GM21825 (cell line): ENCODE data around the gene HTR5A.
"Not testable (repeated sequence)": the region's sequence is repeated elsewhere in the genome, so short reads cannot be mapped to it uniquely, and the experiment has no call there.

ENCODE experiments used
- ATAC-seq: cut with Tn5 transposase; IDR thresholded peaks from one replicate; pipeline ENCODE4 v1.9.1; 2021; ENCODE audit warnings: mild to moderate bottlenecking, moderate library complexity; ENCODE audit not compliant: unreplicated experiment

The HTR5A gene

DNA sequence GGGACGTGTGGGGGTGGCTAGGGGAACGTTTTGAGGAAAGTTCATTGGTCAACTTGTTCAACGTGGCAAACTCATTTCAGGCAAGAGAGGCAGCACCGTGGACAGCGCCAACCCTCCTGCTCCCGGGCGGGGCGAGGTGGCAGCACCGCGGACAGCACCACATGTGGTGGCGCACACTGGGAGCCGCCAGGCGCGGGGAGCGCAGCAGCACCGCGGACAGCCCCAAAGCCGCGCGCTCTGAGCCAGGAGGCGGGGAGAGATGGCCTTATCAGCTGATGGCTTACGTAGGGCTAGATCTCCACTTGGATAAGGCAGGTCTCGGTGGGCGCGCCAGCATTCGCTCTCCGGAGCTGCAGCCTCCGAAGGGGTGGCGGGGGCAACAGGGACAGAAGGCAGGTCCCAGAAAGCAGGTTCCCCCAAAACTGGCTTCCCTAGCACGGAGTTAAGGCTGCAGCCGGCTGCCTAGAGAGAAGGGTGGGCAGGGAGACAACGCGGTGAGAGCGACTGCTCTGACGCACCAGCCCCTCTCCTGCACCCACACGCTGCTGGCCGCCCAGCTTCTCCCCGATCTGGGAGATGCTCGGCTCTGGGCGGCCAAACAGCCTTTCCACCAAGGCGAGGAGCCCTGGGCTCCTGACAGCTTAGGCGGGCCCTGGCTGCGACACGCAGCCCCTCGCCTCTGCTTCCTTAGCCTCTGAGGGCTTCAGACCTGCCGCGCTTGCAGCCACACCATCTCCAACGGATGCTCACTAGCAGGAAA lies at the start of gene HTR5A:
Gene HTR5A, plus strand, starts transcription at position 333 of the 760 bp plus-strand sequence. CDS start 576 bp downstream, outside the sequence.
- peak; percentile 96 for ATAC-seq

DNA sequence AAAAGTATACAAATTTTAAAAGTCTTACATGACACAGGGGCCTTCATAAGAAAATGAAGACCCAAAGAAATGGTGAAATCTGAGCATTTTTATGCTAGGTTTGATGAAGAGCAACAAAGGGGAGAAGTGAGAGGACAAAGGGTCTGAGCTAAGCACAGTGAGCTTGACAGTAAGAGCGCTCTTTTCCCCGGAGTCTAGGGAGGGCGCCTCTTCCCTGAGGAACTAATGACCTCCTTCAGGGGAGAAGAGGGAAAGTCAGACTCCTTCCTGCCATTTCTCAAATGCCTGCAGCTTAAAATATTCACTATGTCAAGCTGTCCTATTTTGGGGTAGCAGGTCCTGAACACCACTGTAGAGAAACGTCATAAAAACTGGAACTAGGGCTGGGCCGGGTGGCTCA lies 49.1 kb upstream of the HTR5A start:
- no peak for ATAC-seq

DNA sequence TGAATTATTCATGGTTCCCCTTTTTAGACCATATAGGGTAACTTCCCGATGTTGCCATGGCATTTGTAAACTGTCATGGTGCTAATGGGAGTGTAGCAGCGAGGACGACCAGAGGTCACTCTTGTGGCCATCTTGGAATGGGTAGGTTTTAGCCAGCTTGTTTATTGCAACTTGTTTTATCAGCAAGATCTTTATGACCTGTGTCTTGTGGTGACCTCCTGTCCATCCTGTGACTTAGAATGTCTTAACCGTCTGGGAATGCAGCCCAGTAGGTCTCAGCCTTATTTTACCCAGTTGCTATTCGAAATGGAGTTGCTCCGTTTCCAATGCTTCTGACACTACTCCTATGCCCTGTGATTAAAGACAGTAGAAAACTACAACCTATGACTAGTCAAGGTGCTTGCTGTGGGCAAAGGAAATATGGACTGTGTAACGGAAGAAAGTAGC lies 48.4 kb upstream of the HTR5A start:
- ATAC-seq = no peak

DNA sequence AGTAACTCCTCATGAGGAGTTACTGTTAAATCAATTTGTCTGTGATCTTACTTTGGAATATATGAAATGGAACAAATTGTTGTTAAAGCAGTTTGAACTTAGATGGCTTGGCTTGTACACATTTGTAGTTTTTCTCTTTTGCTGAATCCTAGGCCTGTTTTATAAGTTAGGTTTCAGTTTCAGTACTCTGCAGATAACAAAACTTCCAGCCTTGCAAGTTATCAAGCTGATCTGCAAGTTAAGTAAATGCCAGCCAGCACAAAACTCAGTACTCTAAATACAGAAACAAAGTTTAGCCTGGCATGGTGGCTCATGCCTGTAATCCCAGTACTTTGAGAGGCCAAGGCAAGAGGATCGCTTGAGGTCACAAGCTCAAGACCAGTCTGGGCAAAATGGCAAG lies 42.2 kb upstream of the HTR5A start:
- no peak for ATAC-seq

DNA sequence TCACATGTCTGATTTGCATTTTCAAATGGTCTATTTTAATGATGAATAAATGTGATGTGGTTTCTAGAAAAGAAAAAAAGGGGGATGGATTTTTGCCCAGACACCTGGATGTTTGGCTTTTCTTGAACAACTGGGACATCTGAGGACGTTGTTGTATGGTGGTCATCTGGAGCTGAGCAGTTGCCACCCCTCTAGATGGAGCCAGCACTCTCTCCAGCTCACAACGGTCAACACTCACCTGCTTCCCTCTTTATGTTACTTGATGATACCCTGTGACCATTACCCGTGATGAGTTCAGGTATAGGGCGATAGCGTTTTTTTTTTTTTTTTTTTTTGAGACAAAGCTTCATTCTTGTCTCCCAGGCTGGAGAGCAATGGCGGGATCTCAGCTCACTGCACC lies 37.1 kb upstream of the HTR5A start:
- ATAC-seq = no peak

DNA sequence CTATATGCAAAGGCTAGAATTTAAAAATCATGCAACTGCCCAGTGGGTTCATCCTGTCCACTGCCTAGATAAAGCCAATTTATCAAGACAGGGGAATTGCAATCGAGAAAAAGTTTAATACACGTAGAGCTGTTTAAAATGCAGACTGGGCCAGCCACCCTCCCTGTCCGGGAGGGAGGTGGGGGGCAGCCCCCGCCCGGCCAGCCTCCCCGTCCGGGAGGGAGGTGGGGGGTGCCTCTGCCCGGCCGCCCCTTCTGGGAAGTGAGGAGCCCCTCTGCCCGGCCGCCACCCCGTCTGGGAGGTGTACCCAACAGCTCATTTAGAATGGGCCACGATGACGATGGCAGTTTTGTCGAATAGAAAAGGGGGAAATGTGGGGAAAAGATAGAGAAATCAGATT lies 35.6 kb upstream of the HTR5A start:
- not testable (repeated sequence) for ATAC-seq

DNA sequence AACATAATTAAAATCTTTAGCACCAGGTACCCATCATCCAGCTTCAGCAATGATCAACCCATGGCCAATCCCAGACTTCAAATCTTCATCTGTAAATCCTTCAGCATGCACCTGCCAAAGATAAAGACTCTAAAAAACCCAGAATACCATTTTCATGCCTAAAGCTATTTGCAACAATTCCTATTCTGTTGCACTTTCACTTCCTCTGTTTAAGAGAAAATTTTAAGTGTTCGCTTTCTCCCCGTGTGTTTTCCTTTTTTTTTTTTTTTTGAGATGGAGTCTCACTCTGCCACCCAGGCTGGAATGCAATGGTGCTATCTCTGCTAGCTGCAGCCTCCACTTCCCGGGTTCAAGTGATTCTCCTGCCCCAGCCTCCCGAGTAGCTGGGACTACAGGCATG lies 31.8 kb upstream of the HTR5A start:
- ATAC-seq = no peak

DNA sequence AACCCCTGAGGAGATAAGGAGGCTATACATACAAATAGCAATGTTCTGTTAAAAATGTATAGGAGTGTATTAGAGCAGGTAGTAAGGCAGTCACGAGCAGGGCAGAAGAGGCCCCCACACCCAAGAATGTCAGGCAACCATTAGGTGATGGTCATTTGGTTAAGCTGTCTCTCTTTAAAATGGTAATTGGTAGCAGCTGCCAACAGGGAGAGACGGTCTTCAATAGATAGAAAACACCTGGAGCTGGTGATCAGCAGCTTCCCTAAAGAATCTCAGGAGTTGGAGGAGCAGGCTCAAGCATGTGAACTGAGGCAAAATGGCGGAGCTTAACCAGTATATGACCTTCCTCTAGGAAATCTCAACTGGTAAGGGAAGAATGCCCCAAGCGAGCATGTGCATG lies 26.4 kb upstream of the HTR5A start:
- ATAC-seq = no peak

DNA sequence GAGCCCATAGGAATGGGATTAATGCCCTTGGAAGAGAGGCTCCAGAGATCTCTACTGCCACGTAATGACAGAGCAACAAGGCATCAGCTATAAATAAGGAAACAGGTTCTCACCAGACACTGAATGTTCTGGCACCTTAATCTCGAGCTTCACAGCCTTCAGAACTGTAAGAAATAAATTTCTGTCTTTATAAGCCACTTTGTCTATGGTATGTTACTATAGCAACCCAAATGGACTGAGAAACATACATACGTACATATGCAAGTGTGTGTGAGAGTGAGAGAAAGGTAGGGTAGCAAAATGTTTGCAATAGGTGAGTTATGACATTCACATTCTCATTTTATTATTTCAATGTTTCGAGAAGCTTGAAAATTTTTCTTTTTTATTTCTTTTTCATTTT lies 22.1 kb upstream of the HTR5A start:
- no peak for ATAC-seq

DNA sequence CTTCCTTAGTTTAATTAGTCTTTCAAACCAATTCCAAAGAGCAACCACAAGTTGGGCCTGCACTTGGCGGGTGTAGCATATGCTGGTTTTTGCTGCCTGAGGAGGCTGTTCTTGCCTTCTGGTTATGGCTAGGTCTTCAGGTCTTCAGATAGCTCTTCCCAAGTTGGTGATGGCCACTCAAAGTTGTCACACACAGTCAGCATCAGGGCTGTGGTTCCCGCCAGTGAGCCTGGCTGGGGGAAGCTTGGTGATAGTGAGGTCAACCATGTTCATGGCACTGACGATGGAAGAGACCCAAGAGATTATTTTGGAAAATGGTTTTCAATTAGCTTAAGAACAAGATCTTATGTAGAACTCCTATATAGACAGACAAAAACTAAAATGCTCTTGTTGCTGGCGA lies 18.8 kb upstream of the HTR5A start:
- no peak for ATAC-seq

DNA sequence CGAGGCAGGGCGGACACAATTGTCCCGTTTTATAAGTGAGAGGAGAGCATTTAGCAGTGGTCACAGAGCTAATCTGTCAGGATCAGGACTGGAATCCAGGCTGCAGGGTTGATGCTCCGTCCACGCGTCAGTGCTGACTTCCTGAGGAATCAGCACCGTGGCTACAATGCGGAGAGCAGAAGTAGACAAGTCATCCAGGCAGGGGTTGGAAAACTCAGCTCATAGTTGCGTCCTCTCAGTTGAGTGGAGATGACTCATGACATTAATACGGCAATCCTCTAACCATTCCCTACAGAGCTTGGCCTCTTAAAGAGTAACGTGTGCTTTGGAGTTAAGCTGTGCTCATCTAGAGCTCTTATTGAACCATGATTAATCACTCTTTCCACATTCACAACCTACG lies 17.1 kb upstream of the HTR5A start:
- no peak for ATAC-seq

DNA sequence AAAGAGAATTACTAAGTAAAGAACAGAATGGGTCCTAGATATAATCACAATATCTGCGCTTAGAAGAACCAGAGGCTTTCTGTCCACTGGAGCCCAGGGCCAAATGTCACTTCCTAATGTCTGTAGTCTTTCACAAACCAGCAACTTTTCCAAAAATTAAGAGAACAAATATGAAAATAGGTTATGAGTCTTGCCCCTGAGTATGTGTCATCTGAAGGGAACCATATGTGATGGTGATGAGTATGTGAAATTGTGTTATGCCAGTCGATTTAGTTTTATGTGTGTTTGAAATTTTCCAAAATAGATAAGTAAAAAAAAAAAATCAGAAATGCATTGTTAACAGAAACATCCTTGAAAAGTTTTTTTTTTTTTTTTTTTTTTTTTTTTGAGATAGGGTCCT lies 15.4 kb upstream of the HTR5A start:
- ATAC-seq = no peak

DNA sequence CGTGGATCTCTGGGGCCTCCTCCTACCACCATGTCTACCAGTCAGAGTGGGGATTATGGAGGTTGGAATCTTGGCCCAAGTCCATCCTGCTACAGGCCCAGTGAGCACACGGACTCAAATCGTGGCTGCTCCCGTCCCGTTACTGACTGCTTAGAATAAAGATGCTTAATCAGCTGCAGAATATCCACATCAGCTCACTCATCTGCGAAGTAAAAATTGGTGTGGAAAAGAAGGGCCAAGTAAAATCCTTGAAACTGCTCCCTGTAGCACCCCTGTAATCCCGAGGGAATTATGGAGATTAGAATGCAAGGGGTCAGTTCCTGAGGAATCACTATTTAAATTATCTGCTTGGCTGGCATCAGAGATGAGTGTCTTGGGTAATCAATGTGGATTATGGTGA lies 13.0 kb upstream of the HTR5A start:
- ATAC-seq = no peak

DNA sequence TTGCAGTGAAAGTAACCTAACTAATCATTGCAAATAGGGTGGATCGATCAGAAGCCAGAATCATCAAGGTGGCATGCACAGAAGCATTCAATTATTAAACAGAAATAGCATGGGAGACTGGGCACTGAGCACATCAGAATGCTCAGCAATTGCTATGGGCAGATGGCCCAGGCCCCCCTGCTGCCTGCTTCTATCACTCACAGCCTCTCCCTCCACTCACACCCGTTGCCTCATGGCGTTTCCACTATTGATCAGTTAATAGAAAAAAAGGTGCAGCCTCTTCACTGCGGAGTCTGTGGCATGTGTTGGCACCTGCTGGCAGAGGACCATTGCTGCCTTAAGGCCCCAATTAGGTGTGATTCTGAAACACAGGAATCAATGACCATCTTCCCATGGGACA lies 11.2 kb upstream of the HTR5A start:
- no peak for ATAC-seq

DNA sequence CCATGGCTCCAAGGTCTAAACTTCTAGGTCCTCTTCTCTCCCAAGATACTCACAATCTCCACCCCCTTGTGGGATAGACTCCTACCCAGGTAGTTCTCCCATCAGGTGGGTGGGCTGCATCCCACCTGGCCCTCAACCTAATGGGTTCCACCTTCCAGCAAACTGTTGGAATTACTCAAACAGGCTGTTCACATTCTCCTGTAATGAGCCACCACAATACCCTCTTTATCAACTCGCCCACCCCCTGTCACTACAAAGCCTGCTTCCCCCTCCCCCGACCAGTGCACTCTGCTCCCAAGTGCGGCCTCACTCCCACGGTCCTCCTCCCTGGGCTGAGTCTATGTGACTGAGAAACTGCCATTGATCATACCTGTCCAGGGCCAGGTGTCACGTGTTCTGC lies 10.4 kb upstream of the HTR5A start:
- ATAC-seq = no peak

DNA sequence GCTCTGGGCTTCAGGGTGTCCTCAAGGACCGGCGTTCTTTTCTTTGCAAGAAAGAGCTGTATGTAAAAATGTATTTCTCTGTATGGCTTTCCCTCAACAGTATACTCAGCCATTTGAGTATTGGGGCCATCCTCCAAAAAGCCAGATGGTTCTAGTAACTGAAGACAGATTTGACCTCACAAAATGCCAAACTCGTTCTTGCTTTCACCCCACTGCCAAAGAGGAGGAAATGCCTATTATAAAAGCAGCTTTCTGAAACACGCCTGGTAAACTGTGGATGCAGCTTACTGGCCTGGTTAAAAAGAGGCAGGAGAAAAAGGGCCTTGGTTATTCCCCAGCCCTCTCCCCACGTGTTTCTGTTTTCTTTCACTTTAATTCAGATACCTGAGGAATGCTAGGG lies 7.7 kb upstream of the HTR5A start:
- ATAC-seq = no peak

DNA sequence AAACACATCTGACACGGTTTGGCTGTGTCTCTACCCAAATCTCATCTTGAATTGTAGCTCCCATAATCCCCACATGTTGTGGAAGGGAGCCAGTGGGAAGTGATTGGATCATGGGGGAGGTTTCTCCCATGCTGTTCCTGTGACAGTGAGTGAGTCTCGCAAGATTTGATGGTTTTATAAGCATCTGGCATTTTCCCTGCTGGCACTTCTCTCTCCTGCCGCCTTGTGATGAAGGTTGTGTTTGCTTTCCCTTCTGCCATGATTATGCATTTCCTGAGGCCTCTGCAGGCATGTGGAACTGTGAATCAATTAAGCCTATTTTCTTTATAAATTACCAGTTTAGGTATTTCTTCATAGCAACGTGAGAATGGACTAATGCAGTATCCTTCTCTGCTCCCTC lies 5.9 kb upstream of the HTR5A start:
- ATAC-seq = no peak

DNA sequence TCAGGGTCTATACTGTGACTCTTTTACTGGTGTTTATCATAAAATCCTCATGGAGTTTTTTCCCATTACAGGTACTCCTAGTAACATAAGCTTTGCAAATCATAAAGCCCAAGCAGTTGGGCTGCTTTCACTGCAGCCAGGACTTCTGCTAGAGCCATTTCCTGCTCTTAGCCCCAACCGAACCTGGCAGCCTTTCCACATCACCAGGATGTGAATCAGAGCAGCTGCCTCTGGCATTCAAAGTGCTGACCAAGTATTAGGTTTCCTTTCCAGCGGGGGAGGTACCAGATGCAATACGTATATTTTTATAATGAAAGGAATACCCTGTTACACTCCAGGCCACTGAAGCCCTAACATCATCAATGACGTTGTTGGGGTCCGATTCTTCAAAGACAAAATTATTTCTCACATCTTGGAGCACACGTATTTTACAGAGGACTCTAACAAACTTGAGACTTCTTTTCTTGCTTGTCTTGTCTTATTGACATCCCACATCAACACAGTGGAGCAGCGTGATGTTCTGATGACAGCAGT lies 3.6 kb upstream of the HTR5A start:
- no peak for ATAC-seq

DNA sequence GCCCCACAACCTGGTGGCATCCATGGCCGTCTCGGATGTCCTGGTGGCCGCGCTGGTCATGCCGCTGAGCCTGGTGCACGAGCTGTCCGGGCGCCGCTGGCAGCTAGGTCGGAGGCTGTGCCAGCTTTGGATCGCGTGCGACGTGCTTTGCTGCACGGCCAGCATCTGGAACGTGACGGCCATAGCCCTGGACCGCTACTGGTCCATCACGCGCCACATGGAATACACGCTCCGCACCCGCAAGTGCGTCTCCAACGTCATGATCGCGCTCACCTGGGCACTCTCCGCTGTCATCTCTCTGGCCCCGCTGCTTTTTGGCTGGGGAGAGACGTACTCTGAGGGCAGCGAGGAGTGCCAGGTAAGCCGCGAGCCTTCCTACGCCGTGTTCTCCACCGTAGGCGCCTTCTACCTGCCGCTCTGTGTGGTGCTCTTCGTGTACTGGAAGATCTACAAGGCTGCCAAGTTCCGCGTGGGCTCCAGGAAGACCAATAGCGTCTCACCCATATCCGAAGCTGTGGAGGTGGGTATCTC lies 1.1 kb downstream of the HTR5A start:
- ATAC-seq = no peak

DNA sequence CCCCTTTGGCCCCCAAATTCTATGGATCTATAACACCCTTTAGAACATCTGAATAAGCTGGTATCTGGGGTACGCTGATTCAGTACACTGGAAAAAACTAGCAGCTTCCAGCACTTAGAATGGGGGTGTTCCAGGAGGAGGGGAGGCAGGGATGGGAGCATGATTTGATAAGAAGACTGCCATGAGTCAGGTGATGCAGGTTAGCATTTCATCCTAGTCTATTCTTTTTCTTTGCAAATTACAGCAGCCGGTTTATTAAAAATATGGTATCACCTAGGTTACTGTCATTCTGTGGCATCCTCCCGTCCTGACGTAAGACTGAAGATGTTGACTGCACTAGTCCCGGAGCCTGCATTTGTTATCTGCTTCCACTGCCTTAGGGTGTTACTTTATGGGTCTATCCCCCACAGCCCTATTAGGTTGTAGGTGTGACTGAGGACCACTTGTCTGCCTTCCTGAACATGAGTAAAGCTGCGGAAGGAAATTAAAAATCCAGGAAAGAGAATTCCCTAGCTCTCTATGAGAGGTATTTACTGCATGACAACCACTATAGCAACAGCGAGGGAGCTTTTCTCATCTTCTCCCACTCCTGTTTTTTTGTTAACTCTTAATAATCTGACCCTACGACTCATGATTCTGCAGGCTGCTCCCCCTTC lies 1.9 kb downstream of the HTR5A start:
- ATAC-seq = no peak

DNA sequence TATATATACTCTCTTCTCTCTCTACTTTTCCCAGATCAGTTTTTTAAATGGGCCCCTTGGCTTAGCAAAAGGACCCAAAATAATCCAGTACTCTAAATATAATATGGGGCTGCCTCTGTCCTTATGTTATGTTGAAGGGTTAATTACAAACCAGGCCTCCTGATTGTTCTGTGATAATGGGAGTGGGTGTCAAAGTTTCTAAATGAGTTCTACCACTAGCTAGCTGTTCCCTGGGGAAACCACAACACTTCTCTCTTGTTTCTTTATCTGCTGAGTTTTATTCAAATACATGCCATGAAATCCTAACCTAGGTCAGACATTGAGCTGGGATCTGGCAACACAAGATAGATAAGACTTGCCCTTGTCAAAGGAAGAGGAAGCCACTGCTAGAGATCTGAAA lies 3.8 kb downstream of the HTR5A start:
- ATAC-seq = no peak

DNA sequence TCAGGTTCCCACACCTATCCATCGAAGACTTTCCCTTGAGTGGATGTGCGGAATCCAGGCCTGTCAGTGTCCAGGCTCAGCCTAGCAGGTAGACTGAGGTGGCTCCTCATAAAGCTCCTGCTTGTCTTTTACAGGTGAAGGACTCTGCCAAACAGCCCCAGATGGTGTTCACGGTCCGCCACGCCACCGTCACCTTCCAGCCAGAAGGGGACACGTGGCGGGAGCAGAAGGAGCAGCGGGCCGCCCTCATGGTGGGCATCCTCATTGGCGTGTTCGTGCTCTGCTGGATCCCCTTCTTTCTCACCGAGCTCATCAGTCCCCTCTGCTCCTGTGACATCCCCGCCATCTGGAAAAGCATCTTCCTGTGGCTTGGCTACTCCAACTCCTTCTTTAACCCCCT lies 13.9 kb downstream of the HTR5A start:
- ATAC-seq = no peak
